ENCODE data around the gene UNCX. TPM values are rescaled to one million over a fixed set of nuclear protein-coding genes. Genes with fewer than 3 reads are reported as not detected.

UNCX gene
- total and polyA plus RNA-seq, 2 of the 8 experiments (the other 6 are each of a cell fraction or from before 2014, with no cell fraction given): not detected

GRCh38 chr7:1283941-1284742 is 51.5 kb downstream of the UNCX start:
- ChIA-PET CTCF (ENCODE audit: partially characterized antibody) (no interaction called here), POLR2A (ENCODE audit: partially characterized antibody) (interaction anchor here (0.8 kb wide), 1 partner anchor 8 kb away, joined by 3 read pairs; no protein-coding TSS in a partner anchor)
- H4K8ac ChIP-seq (ENCODE audit: extremely low read depth, insufficient read depth, low read length): no peak overlapping the region
- no peak overlapping the region for H2AK5ac ChIP-seq (ENCODE audit: low read depth, low read length)
- no peak overlapping the region for H3K27ac ChIP-seq (ENCODE audit: low read depth, low read length)
- H3K18ac ChIP-seq (ENCODE audit: extremely low read depth, low read length): no peak overlapping the region
- H3K23ac ChIP-seq (ENCODE audit: insufficient read length): no peak overlapping the region
- H4K20me1 ChIP-seq (replicated peaks in 1 of 2; ENCODE audit: control insufficient read depth in 1 of 2, insufficient read depth in 2 of 2, low read length in 2 of 2): no peaks in the 10 kb centered on the region
- no peak overlapping the region for H4K5ac ChIP-seq (ENCODE audit: insufficient read length, low read depth, low read length)
- no peak overlapping the region for H3K4me3 ChIP-seq (ENCODE audit: extremely low read depth in 1 of 4, insufficient read depth in 2 of 4, low read depth in 3 of 4, low read length in 4 of 4)
- H3K9me3 ChIP-seq (ENCODE audit: insufficient read depth in 2 of 2, low read depth in 1 of 2, low read length in 1 of 2): no peaks in the 10 kb centered on the region
- no peak overlapping the region for H3K4me2 ChIP-seq (ENCODE audit: insufficient read depth in 1 of 2, low read depth in 2 of 2, low read length in 2 of 2)
- no peak overlapping the region for H2BK20ac ChIP-seq (ENCODE audit: low read length)
- no peaks in the 10 kb centered on the region for H3K79me2 ChIP-seq (ENCODE audit: control insufficient read depth in 1 of 2, insufficient read depth in 2 of 2, low read length in 2 of 2)
- no peak overlapping the region for H2BK5ac ChIP-seq (ENCODE audit: low read depth, low read length)
- no peak overlapping the region for H2BK120ac ChIP-seq (replicated peaks; ENCODE audit: low read depth, low read length)
- H3K36me3 ChIP-seq (ENCODE audit: control insufficient read depth in 2 of 4, insufficient read depth in 4 of 4, low read length in 3 of 4): no peaks in the 10 kb centered on the region
- TF ChIP-seq CTBP2 (IDR thresholded peaks at IDR 0.05; ENCODE audit: borderline replicate concordance, insufficient read depth, insufficient read length, low read length): no peak
- no peak for TF ChIP-seq RAD21 (IDR thresholded peaks at IDR 0.05 in 1 of 2, conservative IDR thresholded peaks at IDR 0.05 in 1 of 2; ENCODE audit: low read depth in 2 of 2, low read length in 2 of 2)
- TF ChIP-seq SIX5 (IDR thresholded peaks at IDR 0.05; ENCODE audit: low read depth, low read length): no peak
- no peak for TF ChIP-seq KDM5A (IDR thresholded peaks at IDR 0.05; ENCODE audit: low read length)
- TF ChIP-seq USF2 (IDR thresholded peaks at IDR 0.05; ENCODE audit: low read length): no peak
- TF ChIP-seq HDAC6 (IDR thresholded peaks at IDR 0.05; ENCODE audit: low read depth, low read length): no peak
- TF ChIP-seq SIN3A (conservative IDR thresholded peaks at IDR 0.05 in 1 of 2, IDR thresholded peaks at IDR 0.05 in 1 of 2; ENCODE audit: low read depth in 1 of 2, low read length in 2 of 2): no peak
- TF ChIP-seq BRCA1 (IDR thresholded peaks at IDR 0.05; ENCODE audit: low read depth, low read length): no peak
- TF ChIP-seq GTF2F1 (IDR thresholded peaks at IDR 0.05; ENCODE audit: borderline replicate concordance, low read depth, low read length): no peak
- TF ChIP-seq CBX5 (IDR thresholded peaks at IDR 0.05; ENCODE audit: low read depth, low read length): no peak
- no peak for TF ChIP-seq CHD1 (IDR thresholded peaks at IDR 0.05; ENCODE audit: low read depth, low read length)
- no peaks in the 10 kb centered on the region for H3K23me2 ChIP-seq (ENCODE audit: low read depth, low read length)
- no peak overlapping the region for H3K14ac ChIP-seq (ENCODE audit: insufficient read length)
- DNase-seq (ENCODE audit: low read depth in 1 of 2, low spot score in 2 of 2): peak in 1 of 2 experiments; percentile 48
- H3K4ac ChIP-seq (replicated peaks; ENCODE audit: insufficient read length, low read depth, low read length): no peak overlapping the region
- peaks cover 0 to 2% (median 1%) of the 10 kb centered on the region in 4 experiments; a peak in 4 of 7 replicates for H3K27me3 ChIP-seq (replicated peaks in 1 of 4; ENCODE audit: control insufficient read depth in 3 of 4, extremely low read depth in 1 of 4, insufficient read depth in 3 of 4, low read length in 3 of 4)
- 0 out of 2 replicates have a peak overlapping the region, but pooled peaks have one; percentile 46 for H2BK15ac ChIP-seq (ENCODE audit: low read length)
- no peak overlapping the region for H3K9ac ChIP-seq (replicated peaks in 1 of 4; ENCODE audit: extremely low read depth in 1 of 4, low read depth in 3 of 4, low read length in 3 of 4)
- H2AFZ ChIP-seq (ENCODE audit: low read length): no peak overlapping the region
- no peak overlapping the region for H2BK12ac ChIP-seq (ENCODE audit: low read depth, low read length)
- H4K91ac ChIP-seq (replicated peaks; ENCODE audit: insufficient read length, low read length): no peak overlapping the region
- no peak for FAIRE-seq
- H3K56ac ChIP-seq (replicated peaks; ENCODE audit: insufficient read length, low read depth, low read length): no peak overlapping the region
- no peaks in the 10 kb centered on the region for H3K4me1 ChIP-seq (replicated peaks in 1 of 4; ENCODE audit: control insufficient read depth in 3 of 4, insufficient read depth in 4 of 4, low read length in 3 of 4)
- 76% methylated on average over 19 of the region's 19 CpGs; no CpG with 5 or more reads in 1 of the 2 experiments for WGBS, 2 experiments (ENCODE audit: extremely low coverage in 1 of 2, insufficient coverage in 1 of 2, insufficient read length in 1 of 2, insufficient replicate concordance in 2 of 2, low coverage in 1 of 2, low lambda C conversion rate in 2 of 2, missing lambda C conversion rate in 1 of 2)
- no peaks in the 10 kb centered on the region for H3K79me1 ChIP-seq (ENCODE audit: low read depth, low read length)
